WTC11 (cell line): Measurements from ENCODE around the gene FSTL3.
"Not testable (repeated sequence)": the region's sequence is repeated elsewhere in the genome, so short reads cannot be mapped to it uniquely, and the experiment has no call there.

Experiments
- CBFB ChIP-seq: sonication (generic); formaldehyde crosslinking; IDR thresholded peaks from 2 replicates; pipeline ENCODE4 v1.8.1; 2022; ENCODE audit warnings: mild to moderate bottlenecking, low read depth, missing genetic modification reagents
- CTCF ChIP-seq: fragments of 200-600 bp; IDR thresholded peaks from 2 replicates; pipeline ENCODE4 v1.8.0; 2022; ENCODE audit warnings: antibody characterized with exemption
- E2F1 ChIP-seq: sonication (generic); formaldehyde crosslinking; IDR thresholded peaks from 2 replicates; pipeline ENCODE4 v1.8.0; 2022; ENCODE audit warnings: mild to moderate bottlenecking, missing genetic modification reagents
- FOXJ3 ChIP-seq: sonication (generic); formaldehyde crosslinking; IDR thresholded peaks from 2 replicates; pipeline ENCODE4 v1.9.0; 2021; ENCODE audit warnings: missing genetic modification reagents, mild to moderate bottlenecking, borderline replicate concordance
- TF ChIP-seq, protein P1 (sequence below): sonication (generic); formaldehyde crosslinking; IDR thresholded peaks from 2 replicates; pipeline ENCODE4 v1.8.1; 2023; ENCODE audit warnings: mild to moderate bottlenecking, missing genetic modification reagents, moderate library complexity
- TF ChIP-seq, protein P2 (sequence below): sonication (generic); formaldehyde crosslinking; IDR thresholded peaks from 2 replicates; pipeline ENCODE4 v1.8.0; 2023; ENCODE audit warnings: missing genetic modification reagents

DNA sequence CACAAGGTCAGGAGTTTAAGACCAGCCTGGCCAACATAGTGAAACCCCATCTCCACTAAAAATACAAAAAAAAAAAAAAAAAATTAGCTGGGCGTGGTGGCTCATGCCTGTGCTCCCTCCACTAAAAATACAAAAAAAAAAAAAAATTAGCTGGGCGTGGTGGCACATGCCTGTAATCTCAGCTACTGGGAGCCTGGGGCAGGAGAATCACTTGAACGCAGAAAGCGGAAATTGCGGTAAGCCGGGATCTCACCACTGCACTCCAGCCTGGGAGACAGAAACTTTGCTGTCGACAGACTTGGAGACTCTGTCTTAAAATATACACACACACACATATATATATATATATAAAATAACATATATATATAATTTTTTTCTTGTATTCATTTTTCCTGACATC lies 49.6 kb upstream of the FSTL3 start:
- TF ChIP-seq, protein P1, sequence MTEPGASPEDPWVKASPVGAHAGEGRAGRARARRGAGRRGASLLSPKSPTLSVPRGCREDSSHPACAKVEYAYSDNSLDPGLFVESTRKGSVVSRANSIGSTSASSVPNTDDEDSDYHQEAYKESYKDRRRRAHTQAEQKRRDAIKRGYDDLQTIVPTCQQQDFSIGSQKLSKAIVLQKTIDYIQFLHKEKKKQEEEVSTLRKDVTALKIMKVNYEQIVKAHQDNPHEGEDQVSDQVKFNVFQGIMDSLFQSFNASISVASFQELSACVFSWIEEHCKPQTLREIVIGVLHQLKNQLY (CRISPR knock-in tag), result not testable (repeated sequence)
- TF ChIP-seq E2F1; CTCF; FOXJ3; CBFB (CRISPR knock-in tag): not testable (repeated sequence)
- TF ChIP-seq, protein P2, sequence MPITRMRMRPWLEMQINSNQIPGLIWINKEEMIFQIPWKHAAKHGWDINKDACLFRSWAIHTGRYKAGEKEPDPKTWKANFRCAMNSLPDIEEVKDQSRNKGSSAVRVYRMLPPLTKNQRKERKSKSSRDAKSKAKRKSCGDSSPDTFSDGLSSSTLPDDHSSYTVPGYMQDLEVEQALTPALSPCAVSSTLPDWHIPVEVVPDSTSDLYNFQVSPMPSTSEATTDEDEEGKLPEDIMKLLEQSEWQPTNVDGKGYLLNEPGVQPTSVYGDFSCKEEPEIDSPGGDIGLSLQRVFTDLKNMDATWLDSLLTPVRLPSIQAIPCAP (CRISPR knock-in tag), result not testable (repeated sequence)
